Measurements from ENCODE around the gene CATSPERZ. TPM values are rescaled to one million over a fixed set of nuclear protein-coding genes. Genes with fewer than 3 reads are reported as not detected.
A peak's percentile ranks its signal among the peaks of the same experiment; 100 is the strongest.

The CATSPERZ gene
- polyA plus RNA-seq, 1 experiment: not detected

GRCh38 chr11:64324692-64325469 lies 24.7 kb downstream of the CATSPERZ start:
- no peak for DNase-seq (ENCODE audit: low read depth)
- TF ChIP-seq CTCF (IDR thresholded peaks at IDR 0.05; ENCODE audit: insufficient read depth, low read depth, low read length): no peak
- Histone ChIP-seq H3K36me3 (ENCODE audit: control insufficient read depth, insufficient read depth, low read length) (peaks cover 15% of the 10 kb centered on the region), H3K4me3 (ENCODE audit: low read depth, low read length) (no peak overlapping the region), H3K27me3 (ENCODE audit: control insufficient read depth, insufficient read depth, low read length) (no peaks in the 10 kb centered on the region)
- POLR2A ChIA-PET: interaction anchor here (0.7 kb wide), 1 partner anchor 18 kb away, joined by 10 read pairs; no protein-coding TSS in a partner anchor
- CTCF ChIA-PET: interaction anchor here (0.8 to 1.6 kb wide), 5 partner anchors 9 to 32 kb away, joined by 3 to 5 read pairs (median 3); no protein-coding TSS in a partner anchor

GRCh38 chr11:64327375-64327774 lies 27.2 kb downstream of the CATSPERZ start:
- ChIA-PET CTCF (interaction anchor here (0.8 to 0.9 kb wide), 2 partner anchors 14 to 23 kb away, joined by 3 read pairs; no protein-coding TSS in a partner anchor), POLR2A (no interaction called here)
- Histone ChIP-seq H3K27me3 (ENCODE audit: control insufficient read depth, insufficient read depth, low read length) (no peaks in the 10 kb centered on the region), H3K4me3 (ENCODE audit: low read depth, low read length) (no peak overlapping the region), H3K36me3 (ENCODE audit: control insufficient read depth, insufficient read depth, low read length) (peaks cover 6% of the 10 kb centered on the region)
- TF ChIP-seq CTCF (IDR thresholded peaks at IDR 0.05; ENCODE audit: insufficient read depth, low read depth, low read length): no peak
- no peak for DNase-seq (ENCODE audit: low read depth)

GRCh38 chr11:64327993-64328392 lies 27.8 kb downstream of the CATSPERZ start:
- DNase-seq (ENCODE audit: low read depth): no peak
- peaks cover 2% of the 10 kb centered on the region; the same call in 1 of the 2 replicates for H3K36me3 ChIP-seq (ENCODE audit: control insufficient read depth, insufficient read depth, low read length)
- no peaks in the 10 kb centered on the region for H3K27me3 ChIP-seq (ENCODE audit: control insufficient read depth, insufficient read depth, low read length)
- H3K4me3 ChIP-seq (ENCODE audit: low read depth, low read length): no peak overlapping the region
- ChIA-PET CTCF (no interaction called here), POLR2A (no interaction called here)
- TF ChIP-seq CTCF (IDR thresholded peaks at IDR 0.05; ENCODE audit: insufficient read depth, low read depth, low read length): no peak

GRCh38 chr11:64330888-64331287 lies 30.7 kb downstream of the CATSPERZ start:
- TF ChIP-seq CTCF (IDR thresholded peaks at IDR 0.05; ENCODE audit: insufficient read depth, low read depth, low read length): no peak

GRCh38 chr11:64331569-64332371 lies 31.6 kb downstream of the CATSPERZ start:
- Histone ChIP-seq H3K36me3 (ENCODE audit: control insufficient read depth, insufficient read depth, low read length) (no peaks in the 10 kb centered on the region), H3K4me3 (ENCODE audit: low read depth, low read length) (no peak overlapping the region), H3K27me3 (ENCODE audit: control insufficient read depth, insufficient read depth, low read length) (no peaks in the 10 kb centered on the region)
- TF ChIP-seq CTCF (IDR thresholded peaks at IDR 0.05; ENCODE audit: insufficient read depth, low read depth, low read length): peak; percentile 81
- ChIA-PET CTCF (interaction anchor here (0.8 to 3.1 kb wide), 16 partner anchors 9 to 127 kb away, joined by 3 to 28 read pairs (median 5); partner anchors contain the start of genes CCDC88B, GPR137, PLCB3 and PRDX5), POLR2A (interaction anchor here (0.5 kb wide), 1 partner anchor 79 kb away, joined by 14 read pairs; no protein-coding TSS in a partner anchor)
- DNase-seq (ENCODE audit: low read depth): no peak

More at GRCh38 chr11:64330888-64331287, 30.7 kb downstream of the CATSPERZ start:
- no peak for DNase-seq (ENCODE audit: low read depth)
- Histone ChIP-seq H3K36me3 (ENCODE audit: control insufficient read depth, insufficient read depth, low read length) (no peaks in the 10 kb centered on the region), H3K27me3 (ENCODE audit: control insufficient read depth, insufficient read depth, low read length) (no peaks in the 10 kb centered on the region), H3K4me3 (ENCODE audit: low read depth, low read length) (no peak overlapping the region)
- CTCF ChIA-PET: interaction anchor here (0.8 to 3.1 kb wide), 12 partner anchors 8 to 126 kb away, joined by 3 to 28 read pairs (median 5); partner anchors contain the start of genes CCDC88B and PLCB3
- POLR2A ChIA-PET: no interaction called here

Data from BJ (cell line).